Endothelial cell of umbilical vein (primary cell): ENCODE data around the gene ENTPD3. TPM values are rescaled to one million over a fixed set of nuclear protein-coding genes. Genes with fewer than 3 reads are reported as not detected.

Experiments
- BruUV-seq: library from RNA; stranded (reverse); fragments of 400-500 nt; replicated peaks from 2 replicates; lab custom pipeline; 2021; lab: Mats Ljungman, UMichigan
- CTCF ChIA-PET: fragments of 300-600, 350-600 bp; sonication (Branson Sonifier 250); formaldehyde crosslinking; loops from one replicate; lab custom pipeline; 2021; ENCODE audit warnings: antibody characterized with exemption, inconsistent platforms; lab: Charles Lee
- POLR2A ChIA-PET: fragments of 300-600, 350-600 bp; sonication (Branson Sonifier 250); formaldehyde crosslinking; loops from one replicate; lab custom pipeline; 2021; ENCODE audit warnings: antibody characterized with exemption, inconsistent platforms; lab: Charles Lee
- DNase-seq: peaks from one replicate; pipeline ENCODE4 v3.0.0-alpha.2; 2011; ENCODE audit warnings: low read depth, low spot score
- FAIRE-seq: peaks from 2 replicates; lab custom pipeline; 2011; peaks lifted over from hg19 to GRCh38; lab: Jason Lieb, UNC
- H2AFZ ChIP-seq: 2 replicates; pipeline ENCODE4 v1.6.0; 2012; ENCODE audit warnings: low read depth, low read length, control low read depth, inconsistent platforms
- H3K27ac ChIP-seq: 2 replicates; pipeline ENCODE4 v1.5.1; 2011; ENCODE audit warnings: low read depth, mild to moderate bottlenecking, control low read depth, low read length, moderate library complexity; ENCODE audit not compliant: insufficient read depth
- H3K27me3 ChIP-seq, 2 experiments: 2 replicates each; pipeline versions ENCODE4 v1.6.0 to v1.6.1; 2011; ENCODE audit warnings: low read length in 2 of 2, mixed read lengths in 1 of 2; ENCODE audit not compliant: control insufficient read depth in 2 of 2, insufficient read depth in 2 of 2
- H3K36me3 ChIP-seq, 2 experiments: 2 replicates in 1 of 2; 3 replicates in 1 of 2; pipeline ENCODE4 v1.5.1; 2011; ENCODE audit warnings: low read length in 2 of 2, mild to moderate bottlenecking in 1 of 2, moderate library complexity in 1 of 2; ENCODE audit not compliant: control insufficient read depth in 2 of 2, insufficient read depth in 2 of 2; ENCODE audit errors: extremely low read depth in 1 of 2
- H3K4me1 ChIP-seq: 3 replicates; pipeline ENCODE4 v1.5.1; 2011; ENCODE audit warnings: mild to moderate bottlenecking, low read length; ENCODE audit not compliant: control insufficient read depth, insufficient read depth; ENCODE audit errors: extremely low read depth
- H3K4me2 ChIP-seq: 2 replicates; pipeline ENCODE4 v1.6.1; 2011; ENCODE audit warnings: low read length, control low read depth, mixed read lengths; ENCODE audit not compliant: insufficient read depth
- H3K4me3 ChIP-seq, 3 experiments: fragments of 200-600 bp in 1 of 3; sonication (generic), shearing (Covaris generic) in 1 of 3; replicated peaks in 1 of 3; 2 replicates each; pipeline ENCODE4 v1.5.1; 2011 to 2016; ENCODE audit warnings: control low read depth in 3 of 3, low read length in 3 of 3, mild to moderate bottlenecking in 2 of 3, inconsistent platforms in 1 of 3, low read depth in 1 of 3, moderate library complexity in 1 of 3; ENCODE audit not compliant: insufficient read depth in 1 of 3
- H3K79me2 ChIP-seq: 2 replicates; pipeline ENCODE4 v1.6.0; 2012; ENCODE audit warnings: low read length, inconsistent platforms; ENCODE audit not compliant: control insufficient read depth, insufficient read depth
- H3K9ac ChIP-seq: replicated peaks from 2 replicates; pipeline ENCODE3; 2011; ENCODE audit warnings: low read length, control low read depth; ENCODE audit not compliant: insufficient read depth; ENCODE audit errors: extremely low read depth
- H3K9me1 ChIP-seq: replicated peaks from 3 replicates; pipeline ENCODE4 v1.6.0; 2011; ENCODE audit warnings: mild to moderate bottlenecking, low read length; ENCODE audit not compliant: control insufficient read depth, insufficient read depth; ENCODE audit errors: extremely low read depth
- H3K9me3 ChIP-seq: replicated peaks from 2 replicates; pipeline ENCODE4 v1.5.1; 2012; ENCODE audit warnings: low read length, inconsistent platforms; ENCODE audit not compliant: control insufficient read depth, insufficient read depth
- H4K20me1 ChIP-seq: replicated peaks from 2 replicates; pipeline ENCODE3; 2011; ENCODE audit warnings: mild to moderate bottlenecking, low read length; ENCODE audit not compliant: control insufficient read depth, insufficient read depth; ENCODE audit errors: extremely low read depth
- CTCF ChIP-seq, 2 donors: IDR thresholded peaks; 1 replicate in 1 of 2; 2 replicates in 1 of 2; pipeline ENCODE4 v1.5.1; 2011; ENCODE audit warnings: low read length in 2 of 2, mild to moderate bottlenecking in 2 of 2, moderate library complexity in 2 of 2, control low read depth in 1 of 2, inconsistent platforms in 1 of 2, low read depth in 1 of 2; ENCODE audit not compliant: insufficient read depth in 1 of 2; ENCODE audit errors: extremely low read depth in 1 of 2
- EZH2 ChIP-seq: IDR thresholded peaks from 2 replicates; pipeline ENCODE4 v1.6.1; 2012; ENCODE audit warnings: borderline replicate concordance, low read depth, mild to moderate bottlenecking, moderate library complexity, low read length, inconsistent platforms; ENCODE audit not compliant: severe bottlenecking
- FOS ChIP-seq: IDR thresholded peaks from 2 replicates; pipeline ENCODE4 v1.6.1; 2011; ENCODE audit warnings: mild to moderate bottlenecking, low read length, moderate library complexity, borderline replicate concordance; ENCODE audit not compliant: insufficient read depth
- GATA2 ChIP-seq: IDR thresholded peaks from 2 replicates; pipeline ENCODE4 v1.7.0; 2011; ENCODE audit warnings: low read depth, mild to moderate bottlenecking, moderate library complexity, mixed read lengths, low read length; ENCODE audit not compliant: insufficient read length, insufficient read depth
- JUN ChIP-seq: IDR thresholded peaks from 2 replicates; pipeline ENCODE4 v1.6.1; 2011; ENCODE audit warnings: borderline replicate concordance, low read depth; ENCODE audit not compliant: insufficient read length, insufficient read depth
- MYC ChIP-seq: IDR thresholded peaks from one replicate; pipeline ENCODE4 v1.6.1; 2011; ENCODE audit warnings: mild to moderate bottlenecking, low read depth, low read length
- POLR2A ChIP-seq: IDR thresholded peaks from 2 replicates; pipeline ENCODE4 v1.6.1; 2012; ENCODE audit warnings: low read depth, mild to moderate bottlenecking, control low read depth, low read length
- POLR2AphosphoS5 ChIP-seq: IDR thresholded peaks from 2 replicates; pipeline ENCODE4 v1.6.1; 2012; ENCODE audit warnings: low read depth, mild to moderate bottlenecking, control low read depth, low read length, moderate library complexity; ENCODE audit not compliant: insufficient read depth
- dilution Hi-C: fragments of 300-500 bp; cut with MboI; formaldehyde crosslinking; loops from one replicate; pipeline ENCODE4 v1.15.0; 2019; ENCODE audit warnings: low sequenced_read_pairs; ENCODE audit not compliant: extremely low pct_ligation_motif_present
- intact Hi-C: fragments of 100-400 bp; cut with micrococcal nuclease; formaldehyde crosslinking; loops from one replicate; pipeline ENCODE4 v1.10.0; 2022
- polyA plus RNA-seq, 4 experiments: library from polyadenylated mRNA; depleted of rRNA in 3 of 4; stranded (reverse) in 3 of 4; unstranded in 1 of 4; fragments of >200 nt; gene quantifications; 2 replicates each; pipeline versions ENCODE4 v1.2.1 to v1.2.3, GENCODE V29; 2011 to 2012; ENCODE audit warnings: missing spikeins in 1 of 4
- total RNA-seq: library from RNA; stranded (reverse); gene quantifications from 2 replicates; pipeline ENCODE4 v1.2.3, GENCODE V29; 2021
- TF ChIP-seq, protein P1 (sequence below): IDR thresholded peaks from 2 replicates; pipeline ENCODE4 v1.6.1; 2011; ENCODE audit not compliant: insufficient read depth, insufficient read length

Gene ENTPD3
- total and polyA plus RNA-seq, 2 donors (not counting 3 experiments of a cell fraction or from before 2014, with no cell fraction given) = not detected

GRCh38 chr3:40417845-40418543 lies 31.0 kb downstream of the ENTPD3 start:
- ChIA-PET POLR2A (no interaction called here), CTCF (no interaction called here)
- FAIRE-seq (no peak), DNase-seq (no peak)
- dilution Hi-C loops (no loop called here), intact Hi-C loops (no loop called here)
- no peaks in the 10 kb centered on the region for H3K36me3 ChIP-seq
- no peaks in the 10 kb centered on the region for H3K79me2 ChIP-seq
- H4K20me1 ChIP-seq = no peaks in the 10 kb centered on the region
- TF ChIP-seq CTCF (IDR thresholded peaks at IDR 0.05; ENCODE audit: extremely low read depth in 1 of 2, insufficient read depth in 1 of 2, low read depth in 1 of 2, low read length in 2 of 2) (no peak), POLR2A (no peak), EZH2 (no peak), POLR2AphosphoS5 (no peak), GATA2 (no peak), FOS (no peak), MYC (no peak), JUN (no peak)
- TF ChIP-seq, protein P1, sequence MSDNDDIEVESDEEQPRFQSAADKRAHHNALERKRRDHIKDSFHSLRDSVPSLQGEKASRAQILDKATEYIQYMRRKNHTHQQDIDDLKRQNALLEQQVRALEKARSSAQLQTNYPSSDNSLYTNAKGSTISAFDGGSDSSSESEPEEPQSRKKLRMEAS = no peak
- no peaks in the 10 kb centered on the region for H3K4me1 ChIP-seq
- H3K4me2 ChIP-seq = no peak overlapping the region
- H3K4me3 ChIP-seq = no peak overlapping the region
- no TSS peak for BruUV-seq
- H2AFZ ChIP-seq = no peak overlapping the region
- no peak overlapping the region for H3K9ac ChIP-seq
- peaks cover 3 to 9% of the 10 kb centered on the region in 2 experiments for H3K27me3 ChIP-seq
- H3K9me3 ChIP-seq = no peaks in the 10 kb centered on the region
- H3K9me1 ChIP-seq = no peaks in the 10 kb centered on the region
- H3K27ac ChIP-seq = no peak overlapping the region
